H1 (cell line): ENCODE data around the gene SLC26A8. TPM values are rescaled to one million over a fixed set of nuclear protein-coding genes. Genes with fewer than 3 reads are reported as not detected.

Experiments
- CTCF ChIA-PET: fragments of 300-600 bp; sonication (Branson Sonifier 250); formaldehyde crosslinking; loops from one replicate; lab custom pipeline; 2021; ENCODE audit not compliant: partially characterized antibody; lab: Charles Lee
- POLR2A ChIA-PET: fragments of 300-600 bp; sonication (Branson Sonifier 250); formaldehyde crosslinking; loops from one replicate; lab custom pipeline; 2021; ENCODE audit warnings: inconsistent platforms; ENCODE audit not compliant: partially characterized antibody; lab: Charles Lee
- DNase-seq, 2 experiments: peaks; one replicate each; pipeline versions ENCODE4 v3.0.0 to v3.0.0-alpha.2; 2010 to 2022; ENCODE audit warnings: low spot score in 2 of 2, low read depth in 1 of 2, mixed read lengths in 1 of 2
- FAIRE-seq: peaks from 2 replicates; lab custom pipeline; 2011; peaks lifted over from hg19 to GRCh38; lab: Jason Lieb, UNC
- H2AFZ ChIP-seq: 2 replicates; pipeline ENCODE4 v1.8.1; 2012; ENCODE audit warnings: low read length, inconsistent platforms
- H2AK5ac ChIP-seq: 2 replicates; pipeline ENCODE4 v1.6.1; 2013; ENCODE audit warnings: low read depth, low read length
- H2BK120ac ChIP-seq: replicated peaks from 2 replicates; pipeline ENCODE3; 2013; ENCODE audit warnings: low read depth, low read length, inconsistent platforms
- H2BK12ac ChIP-seq: 2 replicates; pipeline ENCODE4 v1.6.1; 2013; ENCODE audit warnings: low read depth, low read length
- H2BK15ac ChIP-seq: 2 replicates; pipeline ENCODE4 v1.6.1; 2013; ENCODE audit warnings: low read length
- H2BK20ac ChIP-seq: 2 replicates; pipeline ENCODE4 v1.6.1; 2013; ENCODE audit warnings: low read length
- H2BK5ac ChIP-seq: 2 replicates; pipeline ENCODE4 v1.6.1; 2013; ENCODE audit warnings: low read depth, low read length
- H3K14ac ChIP-seq: 2 replicates; pipeline ENCODE4 v1.6.1; 2013; ENCODE audit warnings: inconsistent platforms; ENCODE audit not compliant: insufficient read length
- H3K18ac ChIP-seq: 2 replicates; pipeline ENCODE4 v1.6.1; 2013; ENCODE audit warnings: low read length; ENCODE audit errors: extremely low read depth
- H3K23ac ChIP-seq: 2 replicates; pipeline ENCODE4 v1.6.1; 2013; ENCODE audit warnings: inconsistent platforms; ENCODE audit not compliant: insufficient read length
- H3K23me2 ChIP-seq: 2 replicates; pipeline ENCODE4 v1.6.1; 2013; ENCODE audit warnings: low read depth, low read length
- H3K27ac ChIP-seq: 2 replicates; pipeline ENCODE4 v1.6.1; 2011; ENCODE audit warnings: low read depth, low read length, inconsistent platforms
- H3K27me3 ChIP-seq, 4 experiments: replicated peaks in 1 of 4; 1 replicate in 1 of 4; 2 replicates in 3 of 4; pipeline versions ENCODE4 v1.6.1 to v1.8.1; 2011 to 2013; ENCODE audit warnings: low read length in 3 of 4, mild to moderate bottlenecking in 3 of 4, inconsistent platforms in 2 of 4, mixed read lengths in 2 of 4, moderate library complexity in 1 of 4; ENCODE audit not compliant: control insufficient read depth in 3 of 4, insufficient read depth in 3 of 4; ENCODE audit errors: extremely low read depth in 1 of 4
- H3K36me3 ChIP-seq, 4 experiments: 2 replicates each; pipeline versions ENCODE4 v1.6.1 to v1.8.1; 2011 to 2013; ENCODE audit warnings: mild to moderate bottlenecking in 4 of 4, low read length in 3 of 4, moderate library complexity in 2 of 4, control low read depth in 1 of 4, inconsistent platforms in 1 of 4; ENCODE audit not compliant: insufficient read depth in 4 of 4, control insufficient read depth in 2 of 4
- H3K4ac ChIP-seq: replicated peaks from 2 replicates; pipeline ENCODE3; 2013; ENCODE audit warnings: low read length, low read depth, mixed read lengths, inconsistent platforms; ENCODE audit not compliant: insufficient read length
- H3K4me1 ChIP-seq, 4 experiments: replicated peaks in 1 of 4; 1 replicate in 1 of 4; 2 replicates in 3 of 4; pipeline versions ENCODE4 v1.6.1 to v1.8.1; 2011 to 2013; ENCODE audit warnings: low read length in 3 of 4, inconsistent platforms in 2 of 4, mixed read lengths in 1 of 4; ENCODE audit not compliant: insufficient read depth in 4 of 4, control insufficient read depth in 3 of 4
- H3K4me2 ChIP-seq, 2 experiments: 2 replicates each; pipeline versions ENCODE4 v1.6.1 to v1.8.1; 2011 to 2013; ENCODE audit warnings: low read depth in 2 of 2, low read length in 2 of 2, control low read depth in 1 of 2, inconsistent platforms in 1 of 2, mild to moderate bottlenecking in 1 of 2; ENCODE audit not compliant: insufficient read depth in 1 of 2
- H3K4me3 ChIP-seq, 4 experiments: fragments of 200-600, 300-600 bp in 1 of 4; sonication (generic), shearing (Covaris generic), sonication (Bioruptor Twin) in 1 of 4; 2 replicates each; pipeline versions ENCODE4 v1.5.1 to v1.8.1; 2011 to 2016; ENCODE audit warnings: low read length in 4 of 4, low read depth in 3 of 4, control low read depth in 2 of 4, inconsistent platforms in 2 of 4, mild to moderate bottlenecking in 2 of 4, mixed read lengths in 1 of 4, moderate library complexity in 1 of 4; ENCODE audit not compliant: insufficient read depth in 2 of 4; ENCODE audit errors: extremely low read depth in 1 of 4
- H3K56ac ChIP-seq: replicated peaks from 2 replicates; pipeline ENCODE3; 2013; ENCODE audit warnings: low read depth, mild to moderate bottlenecking, mixed read lengths, low read length, inconsistent platforms; ENCODE audit not compliant: insufficient read length
- H3K79me1 ChIP-seq: 2 replicates; pipeline ENCODE4 v1.6.1; 2013; ENCODE audit warnings: low read depth, low read length, control low read depth
- H3K79me2 ChIP-seq, 2 experiments: 2 replicates each; pipeline versions ENCODE4 v1.6.1 to v1.8.1; 2012 to 2013; ENCODE audit warnings: low read length in 2 of 2, mild to moderate bottlenecking in 2 of 2, inconsistent platforms in 1 of 2; ENCODE audit not compliant: insufficient read depth in 2 of 2, control insufficient read depth in 1 of 2
- H3K9ac ChIP-seq, 4 experiments: replicated peaks in 1 of 4; 1 replicate in 1 of 4; 2 replicates in 3 of 4; pipeline versions ENCODE4 v1.6.1 to v1.8.1; 2011 to 2013; ENCODE audit warnings: low read depth in 3 of 4, low read length in 3 of 4, control low read depth in 2 of 4, mild to moderate bottlenecking in 2 of 4, moderate library complexity in 2 of 4, inconsistent platforms in 1 of 4; ENCODE audit errors: extremely low read depth in 1 of 4
- H3K9me3 ChIP-seq, 2 experiments: 2 replicates each; pipeline versions ENCODE4 v1.6.1 to v1.8.1; 2012 to 2013; ENCODE audit warnings: mild to moderate bottlenecking in 2 of 2, moderate library complexity in 2 of 2, control low read depth in 1 of 2, inconsistent platforms in 1 of 2, low read depth in 1 of 2, low read length in 1 of 2, mixed read lengths in 1 of 2; ENCODE audit not compliant: insufficient read depth in 2 of 2
- H4K20me1 ChIP-seq, 2 experiments: replicated peaks in 1 of 2; 2 replicates each; pipeline versions ENCODE3 to v1.8.1; 2011 to 2013; ENCODE audit warnings: inconsistent platforms in 2 of 2, low read length in 2 of 2, mild to moderate bottlenecking in 1 of 2; ENCODE audit not compliant: insufficient read depth in 2 of 2, control insufficient read depth in 1 of 2
- H4K5ac ChIP-seq: 2 replicates; pipeline ENCODE4 v1.6.1; 2013; ENCODE audit warnings: low read length, low read depth, mixed read lengths, inconsistent platforms; ENCODE audit not compliant: insufficient read length
- H4K8ac ChIP-seq: 2 replicates; pipeline ENCODE4 v1.8.0; 2013; ENCODE audit warnings: mild to moderate bottlenecking, moderate library complexity, low read length, inconsistent platforms; ENCODE audit not compliant: insufficient read depth; ENCODE audit errors: extremely low read depth
- H4K91ac ChIP-seq: replicated peaks from 2 replicates; pipeline ENCODE3; 2013; ENCODE audit warnings: low read length, mixed read lengths, inconsistent platforms; ENCODE audit not compliant: insufficient read length
- CBX5 ChIP-seq: fragments of 300-800, 300-1000 bp; sonication (generic); IDR thresholded peaks from 2 replicates; pipeline ENCODE4 v1.7.1; 2016; ENCODE audit warnings: antibody characterized with exemption, low read length, low read depth
- WGBS, 2 experiments: shearing (Covaris generic) in 1 of 2; methylation state at CpG; one replicate each; pipeline versions ENCODE4 v1.1.6 to v1.1.7; 2013 to 2015; ENCODE audit warnings: low lambda C conversion rate in 2 of 2, mixed read lengths in 2 of 2, inconsistent platforms in 1 of 2, low coverage in 1 of 2, missing lambda C conversion rate in 1 of 2; ENCODE audit not compliant: insufficient replicate concordance in 2 of 2, insufficient coverage in 1 of 2, insufficient read length in 1 of 2; ENCODE audit errors: extremely low coverage in 1 of 2, missing lambda C conversion rate in 1 of 2; 5-methylcytosine and 5-hydroxymethylcytosine counted together
- polyA plus RNA-seq, 7 experiments: library from polyadenylated mRNA; depleted of rRNA in 3 of 7; stranded (reverse) in 5 of 7; unstranded in 2 of 7; fragments of >200 nt in 5 of 7; fragments of 200-250 nt in 2 of 7; gene quantifications; 1 replicate in 5 of 7; 2 replicates in 1 of 7; 4 replicates in 1 of 7; pipeline versions ENCODE4 v1.2.1 to v1.2.3, GENCODE V29; 2011 to 2013; ENCODE audit warnings: missing spikeins in 2 of 7, mixed read lengths in 2 of 7
- total RNA-seq: library from RNA; stranded (reverse); fragmentation: NEBNext Ultra II Directional; extraction: Animal tissue kit (Norgen Biotek cat#: 25700); gene quantifications from 2 replicates; pipeline ENCODE4 v1.2.1, GENCODE V29; 2021

Gene SLC26A8
- total and polyA plus RNA-seq, 2 of the 8 experiments (the other 6 are each of a cell fraction or from before 2014, with no cell fraction given), result 0.56 to 0.57 TPM

- no peaks in the 10 kb centered on the region for H3K9me3 ChIP-seq
- no peak overlapping the region for H2BK12ac ChIP-seq
- no peak overlapping the region for H3K4ac ChIP-seq
These were observed 48.2 kb upstream of the SLC26A8 start for GRCh38 chr6:36072681-36073080.

More at GRCh38 chr6:36072681-36073080, 48.2 kb upstream of the SLC26A8 start:
- no peak overlapping the region for H4K91ac ChIP-seq
- CTCF ChIA-PET, result interaction anchor here (1.9 kb wide), 1 partner anchor 23 kb away, joined by 13 read pairs; no protein-coding TSS in a partner anchor
- no peak overlapping the region for H3K9ac ChIP-seq
- H3K14ac ChIP-seq, result no peak overlapping the region
- peaks cover 0 to 2% of the 10 kb centered on the region in 2 experiments for H4K20me1 ChIP-seq
- DNase-seq (no peak), FAIRE-seq (no peak)
- H3K36me3 ChIP-seq, result peaks cover 0 to 2% (median under 1%) of the 10 kb centered on the region in 4 experiments; a peak in 1 of 8 replicates
- H2BK20ac ChIP-seq, result no peak overlapping the region
- no peak overlapping the region for H3K18ac ChIP-seq
- no peak overlapping the region for H4K8ac ChIP-seq
- H3K27ac ChIP-seq, result no peak overlapping the region
- H3K4me1 ChIP-seq, result no peaks in the 10 kb centered on the region
- H2AK5ac ChIP-seq, result no peak overlapping the region
- no peaks in the 10 kb centered on the region for H3K27me3 ChIP-seq
- H4K5ac ChIP-seq, result no peak overlapping the region
- TF ChIP-seq CBX5, result no peak
- POLR2A ChIA-PET, result no interaction called here
- no peak overlapping the region for H3K4me2 ChIP-seq
- no peaks in the 10 kb centered on the region for H3K79me1 ChIP-seq
- no peak overlapping the region for H3K4me3 ChIP-seq
- no peak overlapping the region for H3K23ac ChIP-seq
- no peak overlapping the region for H2AFZ ChIP-seq
- no peak overlapping the region for H2BK15ac ChIP-seq
- 89% methylated on average over 4 of the region's 4 CpGs; no CpG with 5 or more reads in 1 of the 2 experiments for WGBS, 2 experiments
- H3K79me2 ChIP-seq, result peaks cover 0 to 7% of the 10 kb centered on the region in 2 experiments; a peak in 2 of 4 replicates
- no peak overlapping the region for H2BK5ac ChIP-seq
- H2BK120ac ChIP-seq, result no peak overlapping the region
- no peaks in the 10 kb centered on the region for H3K23me2 ChIP-seq
- H3K56ac ChIP-seq, result no peak overlapping the region
